AG09309 (cell line): ENCODE measurements around the gene SLFN12L.

ENCODE experiments used
- DNase-seq: peaks from one replicate; pipeline ENCODE4 v3.0.0-alpha.2; 2010; ENCODE audit warnings: low read depth
- H3K4me3 ChIP-seq: 2 replicates; pipeline ENCODE4 v1.5.1; 2011; ENCODE audit warnings: mild to moderate bottlenecking, low read depth, low read length, moderate library complexity; ENCODE audit not compliant: control insufficient read depth
- CTCF ChIP-seq: IDR thresholded peaks from 2 replicates; pipeline ENCODE4 v1.5.1; 2011; ENCODE audit warnings: mild to moderate bottlenecking, low read depth, low read length, inconsistent platforms; ENCODE audit not compliant: insufficient read depth, control insufficient read depth; ENCODE audit errors: missing control alignments

The SLFN12L gene

GRCh38 chr17:35499548-35499947 is 37.9 kb downstream of the SLFN12L start:
- no peak overlapping the region for H3K4me3 ChIP-seq
- no peak for TF ChIP-seq CTCF
- no peak for DNase-seq

GRCh38 chr17:35498448-35499178 is 38.9 kb downstream of the SLFN12L start:
- H3K4me3 ChIP-seq = no peak overlapping the region
- DNase-seq = no peak
- no peak for TF ChIP-seq CTCF

GRCh38 chr17:35496451-35497290 is 40.8 kb downstream of the SLFN12L start:
- H3K4me3 ChIP-seq = no peak overlapping the region
- no peak for TF ChIP-seq CTCF
- no peak for DNase-seq

GRCh38 chr17:35493040-35493439 is 44.4 kb downstream of the SLFN12L start:
- DNase-seq = no peak
- no peak for TF ChIP-seq CTCF

GRCh38 chr17:35491417-35491816 is 46.1 kb downstream of the SLFN12L start:
- DNase-seq = no peak
- TF ChIP-seq CTCF = no peak
- no peak overlapping the region for H3K4me3 ChIP-seq

More at GRCh38 chr17:35493040-35493439, 44.4 kb downstream of the SLFN12L start:
- no peak overlapping the region for H3K4me3 ChIP-seq

- H3K4me3 ChIP-seq = no peak overlapping the region
- no peak for DNase-seq
Measured at GRCh38 chr17:35489944-35490343, 47.5 kb downstream of the SLFN12L start.

More at GRCh38 chr17:35489944-35490343, 47.5 kb downstream of the SLFN12L start:
- no peak for TF ChIP-seq CTCF
